Smooth muscle cell (in vitro differentiated cells): Measurements from ENCODE around the gene OCA2. TPM values are rescaled to one million over a fixed set of nuclear protein-coding genes. Genes with fewer than 3 reads are reported as not detected.

ENCODE experiments used
- DNase-seq: peaks from one replicate; lab custom pipeline; 2025; ENCODE audit not compliant: unreplicated experiment; lab: John Stamatoyannopoulos, UW
- H2AFZ ChIP-seq: fragments of 200-600 bp; sonication (generic); 2 replicates; pipeline ENCODE4 v1.6.0; 2016; ENCODE audit warnings: antibody characterized with exemption, low read depth, mild to moderate bottlenecking
- H3F3A ChIP-seq: fragments of 200-600 bp; sonication (generic); 2 replicates; pipeline ENCODE4 v1.6.0; 2017; ENCODE audit warnings: antibody characterized with exemption, low read depth
- H3K27ac ChIP-seq: fragments of 200-600 bp; sonication (generic); 2 replicates; pipeline ENCODE4 v1.5.1; 2016; ENCODE audit warnings: low read depth, mild to moderate bottlenecking
- H3K27me3 ChIP-seq: fragments of 200-600 bp; sonication (generic); 2 replicates; pipeline ENCODE4 v1.6.1; 2016; ENCODE audit warnings: low read depth, mild to moderate bottlenecking
- H3K36me3 ChIP-seq: fragments of 200-600 bp; sonication (generic); 2 replicates; pipeline ENCODE4 v1.5.1; 2016; ENCODE audit warnings: low read depth
- H3K4me1 ChIP-seq: fragments of 200-600 bp; sonication (generic); 2 replicates; pipeline ENCODE4 v1.5.1; 2016; ENCODE audit warnings: low read depth
- H3K4me2 ChIP-seq: fragments of 200-600 bp; sonication (generic); 2 replicates; pipeline ENCODE4 v1.6.0; 2016; ENCODE audit warnings: mild to moderate bottlenecking
- H3K4me3 ChIP-seq: fragments of 200-600 bp; sonication (generic); 2 replicates; pipeline ENCODE4 v1.5.1; 2016; ENCODE audit warnings: mild to moderate bottlenecking
- H3K79me2 ChIP-seq: fragments of 200-600 bp; sonication (generic); 2 replicates; pipeline ENCODE4 v1.6.0; 2016; ENCODE audit warnings: low read depth, mild to moderate bottlenecking
- H3K9ac ChIP-seq: fragments of 200-600 bp; sonication (generic); 2 replicates; pipeline ENCODE4 v1.6.0; 2016; ENCODE audit warnings: low read depth
- H3K9me3 ChIP-seq: fragments of 200-600 bp; sonication (generic); replicated peaks from 2 replicates; pipeline ENCODE4 v1.5.1; 2016; ENCODE audit warnings: low read depth
- H4K20me1 ChIP-seq: fragments of 200-600 bp; sonication (generic); 2 replicates; pipeline ENCODE4 v1.6.0; 2016; ENCODE audit warnings: low read depth
- CTCF ChIP-seq: fragments of 200-600 bp; sonication (generic); IDR thresholded peaks from 2 replicates; pipeline ENCODE4 v1.5.1; 2017; ENCODE audit warnings: borderline replicate concordance, mild to moderate bottlenecking, antibody characterized with exemption; ENCODE audit not compliant: insufficient read depth, poor library complexity, severe bottlenecking
- WGBS: methylation state at CpG from one replicate; pipeline ENCODE4 v1.1.7; 2016; ENCODE audit warnings: low lambda C conversion rate; 5-methylcytosine and 5-hydroxymethylcytosine counted together
- polyA plus RNA-seq: library from polyadenylated mRNA; unstranded; fragments of >200 nt; fragmentation: Nextera tagmentation; extraction: Ambion mirVana; gene quantifications from 2 replicates; pipeline ENCODE4 v1.2.1, GENCODE V29; 2016
- total RNA-seq: library from RNA; depleted of rRNA; stranded (reverse); fragments of >200 nt; gene quantifications from 2 replicates; pipeline ENCODE4 v1.2.3, GENCODE V29; 2014

The OCA2 gene
- total and polyA plus RNA-seq, 2 experiments from 2014 or later = 0.16 TPM; not detected in 1

- Histone ChIP-seq H3K9ac (no peak overlapping the region), H3K4me3 (no peak overlapping the region), H3F3A (no peaks in the 10 kb centered on the region), H2AFZ (no peak overlapping the region), H3K79me2 (no peaks in the 10 kb centered on the region), H3K27me3 (no peaks in the 10 kb centered on the region), H4K20me1 (no peaks in the 10 kb centered on the region), H3K9me3 (no peaks in the 10 kb centered on the region), H3K4me1 (no peaks in the 10 kb centered on the region), H3K36me3 (no peaks in the 10 kb centered on the region), H3K4me2 (no peak overlapping the region), H3K27ac (no peak overlapping the region)
- no peak for DNase-seq
- 89% methylated on average over 22 of the region's 24 CpGs for WGBS
- no peak for TF ChIP-seq CTCF
Observed at GRCh38 chr15:28004143-28005003, 94.7 kb downstream of the OCA2 start.

- Histone ChIP-seq H3K79me2 (no peaks in the 10 kb centered on the region), H3K9ac (no peak overlapping the region), H3K36me3 (no peaks in the 10 kb centered on the region), H3K4me2 (no peak overlapping the region), H3K27ac (no peak overlapping the region), H3K4me3 (no peak overlapping the region), H4K20me1 (no peaks in the 10 kb centered on the region), H3F3A (no peaks in the 10 kb centered on the region), H3K9me3 (no peaks in the 10 kb centered on the region), H3K4me1 (no peaks in the 10 kb centered on the region), H2AFZ (no peak overlapping the region), H3K27me3 (no peaks in the 10 kb centered on the region)
- no peak for TF ChIP-seq CTCF
- 96% methylated on average over 54 of the region's 63 CpGs for WGBS
- no peak for DNase-seq
Observed at GRCh38 chr15:28003302-28004037, 95.6 kb downstream of the OCA2 start.

GRCh38 chr15:28002867-28003266, 96.2 kb downstream of the OCA2 start:
- no peaks in the 10 kb centered on the region for H3F3A ChIP-seq
- no peaks in the 10 kb centered on the region for H3K4me1 ChIP-seq
- DNase-seq = no peak
- no peak overlapping the region for H3K4me3 ChIP-seq
- no peak overlapping the region for H3K9ac ChIP-seq
- no peaks in the 10 kb centered on the region for H4K20me1 ChIP-seq
- H3K27me3 ChIP-seq = no peaks in the 10 kb centered on the region
- no peak for TF ChIP-seq CTCF
- no peak overlapping the region for H2AFZ ChIP-seq
- H3K27ac ChIP-seq = no peak overlapping the region
- no peaks in the 10 kb centered on the region for H3K79me2 ChIP-seq
- H3K9me3 ChIP-seq = no peaks in the 10 kb centered on the region
- no peaks in the 10 kb centered on the region for H3K36me3 ChIP-seq
- WGBS = 97% methylated on average over 10 of the region's 10 CpGs
- no peak overlapping the region for H3K4me2 ChIP-seq
